HepG2 (cell line): ENCODE measurements around the gene ETDC.

Experiments
- CTCF ChIP-seq: sonication (generic); formaldehyde crosslinking; IDR thresholded peaks from 2 replicates; pipeline ENCODE4 v1.5.0; 2020; ENCODE audit warnings: mild to moderate bottlenecking, missing genetic modification reagents, moderate library complexity
- HBP1 ChIP-seq: IDR thresholded peaks from 2 replicates; pipeline ENCODE4 v1.6.1; 2016; ENCODE audit warnings: low read depth, control low read depth
- MED13 ChIP-seq: sonication (generic); formaldehyde crosslinking; IDR thresholded peaks from 2 replicates; pipeline ENCODE4 v1.5.0; 2020; ENCODE audit warnings: missing genetic modification reagents
- REST ChIP-seq, 2 experiments: IDR thresholded peaks; 2 replicates each; pipeline ENCODE4 v1.6.1; 2011 to 2012; ENCODE audit warnings: low read length in 2 of 2, borderline replicate concordance in 1 of 2, low read depth in 1 of 2, mild to moderate bottlenecking in 1 of 2, moderate library complexity in 1 of 2
- UBTF ChIP-seq: sonication (generic); formaldehyde crosslinking; IDR thresholded peaks from 2 replicates; pipeline ENCODE4 v1.4.0; 2020; ENCODE audit warnings: mild to moderate bottlenecking, missing genetic modification reagents
- ZNF737 ChIP-seq: sonication (generic); formaldehyde crosslinking; IDR thresholded peaks from 2 replicates; pipeline ENCODE4 v1.5.0; 2020; ENCODE audit warnings: missing genetic modification reagents, mild to moderate bottlenecking, borderline replicate concordance

GRCh38 chrX:135347381-135348016 is 38.2 kb downstream of the ETDC start:
- TF ChIP-seq REST (IDR thresholded peaks at IDR 0.05; ENCODE audit: borderline replicate concordance in 1 of 2, low read depth in 1 of 2, low read length in 2 of 2) (no peak), HBP1 (no peak), MED13 (CRISPR knock-in tag) (no peak), CTCF (CRISPR knock-in tag) (no peak), ZNF737 (CRISPR knock-in tag) (no peak), UBTF (CRISPR knock-in tag) (no peak)
